Measurements from ENCODE around the gene CLK3.
"Not testable (repeated sequence)": the region's sequence is repeated elsewhere in the genome, so short reads cannot be mapped to it uniquely, and the experiment has no call there.

The CLK3 gene

GRCh38 chr15:74620636-74621545 is 5.3 kb downstream of the CLK3 start:
- DNase-seq (ENCODE audit: low read depth in 2 of 2) = no peak

GRCh38 chr15:74621546-74621920 is 5.9 kb downstream of the CLK3 start:
- DNase-seq (ENCODE audit: low read depth in 2 of 2) = no peak

DNA sequence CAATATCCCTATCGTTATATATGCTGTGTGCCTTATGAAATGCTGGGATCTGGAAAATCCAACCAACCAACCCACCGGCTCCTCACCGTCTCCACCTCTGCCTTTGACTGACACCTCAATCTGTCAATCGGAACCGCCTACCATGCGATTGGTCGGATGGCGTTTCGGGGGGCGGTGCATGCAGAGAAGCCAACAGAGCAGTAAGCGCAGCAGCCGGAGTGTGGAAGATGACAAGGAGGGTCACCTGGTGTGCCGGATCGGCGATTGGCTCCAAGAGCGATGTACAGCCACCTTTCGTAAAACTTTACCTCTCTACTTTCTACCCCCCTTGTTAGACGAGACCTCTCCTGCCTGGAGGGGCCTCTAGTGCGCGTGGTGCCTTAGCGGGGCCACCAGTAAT is 6.3 kb downstream of the CLK3 start:
- DNase-seq (ENCODE audit: low read depth in 2 of 2) = no peak

DNA sequence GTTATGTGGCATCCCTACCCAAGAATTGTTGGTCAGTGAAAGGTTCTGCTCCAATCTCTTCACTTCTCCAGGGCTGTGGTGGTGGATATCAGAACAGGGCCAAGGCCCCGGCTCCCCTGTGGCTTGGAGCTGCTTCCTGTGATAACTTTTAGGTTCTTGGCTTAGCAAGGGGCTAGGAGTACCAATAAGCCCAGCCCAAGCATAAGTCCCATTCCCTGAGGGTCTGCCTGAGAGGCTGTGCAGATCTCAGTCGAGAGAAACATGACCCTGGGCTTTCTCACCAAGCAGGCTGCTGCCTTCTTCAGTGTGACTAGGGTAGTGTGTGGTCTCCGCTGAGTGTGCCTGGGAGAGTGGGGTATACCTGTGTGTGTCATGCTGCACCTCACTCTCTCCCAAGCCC is 7.1 kb downstream of the CLK3 start:
- DNase-seq (ENCODE audit: low read depth in 2 of 2) = no peak

DNA sequence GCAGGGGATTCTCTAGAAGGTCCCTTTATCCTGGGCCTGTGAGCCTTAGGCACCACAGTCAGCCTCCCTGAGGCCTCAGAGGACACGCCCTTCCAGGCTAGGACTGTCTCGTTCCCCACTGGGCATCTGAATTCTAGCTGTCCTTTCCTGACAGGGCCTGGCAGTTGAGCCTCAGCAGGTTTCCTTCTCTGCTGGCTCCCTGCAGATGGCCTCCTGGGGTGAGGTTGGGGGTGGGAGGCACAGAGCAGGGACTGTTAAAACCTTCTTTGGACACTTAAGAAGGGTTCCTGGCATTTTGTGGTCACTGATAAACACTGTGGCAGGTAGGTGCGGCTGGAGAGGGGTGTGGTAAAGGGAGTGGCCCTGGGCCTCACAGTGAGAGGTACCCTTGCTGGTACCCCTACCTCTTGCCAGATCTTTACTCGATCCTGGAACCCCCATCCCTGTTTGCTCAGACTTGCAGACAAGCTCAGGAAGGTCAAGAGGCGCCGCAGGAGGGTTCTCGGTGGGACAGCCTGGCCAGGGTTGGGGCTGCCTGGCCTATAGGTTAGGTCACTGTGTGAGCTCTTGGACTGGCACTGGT is 8.5 kb downstream of the CLK3 start:
- DNase-seq (ENCODE audit: low read depth in 2 of 2) = no peak

DNA sequence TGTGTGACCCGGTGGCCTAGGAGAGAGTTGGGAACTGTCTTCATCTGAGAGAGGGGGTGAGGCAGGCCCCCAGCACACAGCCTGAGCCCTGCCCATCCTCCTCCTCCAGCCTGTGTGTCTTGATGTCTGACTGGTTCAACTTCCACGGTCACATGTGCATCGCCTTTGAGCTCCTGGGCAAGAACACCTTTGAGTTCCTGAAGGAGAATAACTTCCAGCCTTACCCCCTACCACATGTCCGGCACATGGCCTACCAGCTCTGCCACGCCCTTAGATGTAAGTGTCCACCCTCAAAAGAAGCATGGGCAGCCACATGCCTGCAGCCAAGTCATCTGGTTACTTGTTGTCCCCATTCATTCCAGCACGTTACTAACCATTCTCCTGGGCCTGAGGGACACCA is 10.1 kb downstream of the CLK3 start:
- DNase-seq (ENCODE audit: low read depth in 2 of 2) = no peak

DNA sequence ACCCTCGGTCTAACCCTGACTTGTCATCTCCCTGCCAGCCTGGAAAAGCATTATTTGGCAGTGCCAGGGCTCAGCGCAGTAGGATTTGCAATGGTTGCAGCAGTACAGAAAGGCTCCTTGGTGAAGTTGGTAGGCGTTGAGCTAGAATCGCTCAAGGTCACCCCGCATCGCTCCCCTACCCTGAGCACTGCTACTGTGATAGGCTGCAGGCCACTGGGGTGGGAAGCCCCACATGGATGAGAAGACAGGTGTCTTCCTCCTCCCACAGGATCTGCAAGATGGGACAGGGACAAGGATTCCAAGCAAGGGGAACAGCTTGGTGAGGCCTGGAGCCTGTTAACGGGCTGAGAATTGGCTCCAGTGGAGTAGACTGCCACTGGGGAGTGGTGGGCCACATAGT is 10.7 kb downstream of the CLK3 start:
- no peak for DNase-seq (ENCODE audit: low read depth in 2 of 2)

DNA sequence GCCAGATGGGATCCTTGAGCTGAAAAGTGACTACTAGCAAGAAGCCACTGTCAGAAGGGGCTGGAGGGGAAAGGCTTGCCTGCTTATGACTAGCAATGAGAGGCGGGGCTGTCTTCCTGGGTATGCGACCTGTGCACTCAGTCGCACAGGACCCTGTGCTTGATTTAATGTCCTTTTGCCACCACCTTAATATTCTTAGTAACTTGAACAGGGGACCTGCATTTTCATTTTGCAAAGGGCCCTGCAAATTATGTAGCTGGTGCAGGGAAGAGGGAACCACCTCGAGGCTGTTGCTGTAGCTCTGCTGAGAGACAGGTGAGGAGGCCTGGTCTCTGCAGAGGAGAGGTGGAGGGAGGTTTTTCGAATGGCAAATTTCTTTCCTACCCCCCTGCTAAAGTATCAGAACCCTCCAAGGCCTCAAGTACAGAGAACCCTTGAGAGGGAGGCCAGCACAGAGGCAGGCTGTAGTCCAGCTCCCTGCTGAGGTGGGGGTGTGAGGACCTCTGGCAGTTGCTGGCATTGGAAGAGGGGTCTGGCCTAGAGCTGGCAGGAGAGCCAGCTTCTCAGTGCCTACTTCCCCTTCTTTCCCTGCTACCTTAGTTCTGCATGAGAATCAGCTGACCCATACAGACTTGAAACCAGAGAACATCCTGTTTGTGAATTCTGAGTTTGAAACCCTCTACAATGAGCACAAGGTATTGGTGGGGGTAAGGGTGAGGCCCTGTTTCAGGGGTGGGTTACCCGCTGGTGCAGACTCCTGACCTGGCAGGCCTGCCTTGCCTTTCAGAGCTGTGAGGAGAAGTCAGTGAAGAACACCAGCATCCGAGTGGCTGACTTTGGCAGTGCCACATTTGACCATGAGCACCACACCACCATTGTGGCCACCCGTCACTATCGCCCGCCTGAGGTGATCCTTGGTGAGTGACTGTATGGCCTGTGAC is 11.4 kb downstream of the CLK3 start:
- no peak for DNase-seq (ENCODE audit: low read depth in 2 of 2)

- no peak for DNase-seq (ENCODE audit: low read depth in 2 of 2)
These were observed 12.1 kb downstream of the CLK3 start for GRCh38 chr15:74627766-74628165.

DNA sequence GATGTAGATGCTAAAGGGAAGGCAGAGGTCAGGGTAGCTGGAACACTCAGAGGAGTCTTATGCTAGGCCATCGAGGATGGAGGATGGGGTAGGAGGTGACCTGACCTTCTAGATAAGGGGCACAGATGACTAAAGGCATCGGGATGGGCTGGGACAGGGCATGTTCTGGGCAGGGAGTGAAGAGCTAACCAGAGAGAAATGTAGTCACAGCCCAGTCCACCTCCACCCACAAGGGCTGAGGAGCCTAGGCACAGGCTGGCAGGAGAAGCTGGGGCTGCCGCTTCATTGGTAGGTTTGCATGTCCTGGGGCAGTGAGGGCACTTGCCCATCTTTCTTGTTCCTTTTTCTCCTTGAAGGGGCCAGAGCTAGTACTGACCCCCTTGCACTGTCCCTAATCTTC is 12.6 kb downstream of the CLK3 start:
- no peak for DNase-seq (ENCODE audit: low read depth in 2 of 2)

DNA sequence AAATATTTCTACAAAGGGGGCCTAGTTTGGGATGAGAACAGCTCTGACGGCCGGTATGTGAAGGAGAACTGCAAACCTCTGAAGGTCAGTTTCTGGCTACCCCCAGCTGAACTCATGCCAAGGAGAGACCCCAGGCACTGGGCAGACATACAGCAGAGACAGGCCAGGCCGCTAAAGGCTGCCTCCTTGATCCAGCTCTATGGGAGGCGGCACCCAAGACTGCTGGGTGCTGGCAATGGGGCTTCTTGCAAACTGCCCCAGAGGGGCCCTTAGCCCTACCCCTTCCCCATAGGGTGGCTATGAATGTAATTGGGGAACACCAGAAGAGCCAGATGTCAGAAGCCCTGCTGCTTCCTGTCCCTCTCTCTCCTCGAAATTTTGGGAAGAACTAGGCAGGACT is 13.3 kb downstream of the CLK3 start:
- DNase-seq (ENCODE audit: low read depth in 2 of 2) = no peak

GRCh38 chr15:74629696-74630095 is 14.1 kb downstream of the CLK3 start:
- DNase-seq (ENCODE audit: low read depth in 2 of 2) = not testable (repeated sequence)

GRCh38 chr15:74630284-74631086 is 14.8 kb downstream of the CLK3 start:
- DNase-seq (ENCODE audit: low read depth in 2 of 2) = no peak

- no peak for DNase-seq (ENCODE audit: low read depth in 2 of 2)
These were observed 15.4 kb downstream of the CLK3 start for GRCh38 chr15:74631087-74631385.

DNA sequence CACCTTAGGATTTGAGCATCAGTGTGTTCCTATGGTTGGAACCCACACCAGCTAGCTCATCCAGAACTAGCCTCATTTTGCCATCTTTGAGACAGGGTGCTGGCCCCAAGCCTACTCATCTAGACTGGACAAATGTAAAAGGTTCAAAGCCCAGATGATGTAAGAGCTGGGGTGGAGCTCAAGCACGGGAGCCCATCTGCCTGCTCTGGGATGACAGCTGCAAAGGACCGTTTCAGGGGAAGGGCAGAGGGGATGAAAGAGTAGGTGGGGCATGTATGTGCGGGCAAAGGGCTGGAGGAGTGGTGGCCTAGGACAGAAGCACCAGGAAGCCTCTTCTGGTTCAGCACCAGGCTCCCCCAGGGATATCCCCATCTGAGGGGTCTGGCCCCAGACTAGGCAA is 15.8 kb downstream of the CLK3 start:
- DNase-seq (ENCODE audit: low read depth in 2 of 2) = no peak

DNA sequence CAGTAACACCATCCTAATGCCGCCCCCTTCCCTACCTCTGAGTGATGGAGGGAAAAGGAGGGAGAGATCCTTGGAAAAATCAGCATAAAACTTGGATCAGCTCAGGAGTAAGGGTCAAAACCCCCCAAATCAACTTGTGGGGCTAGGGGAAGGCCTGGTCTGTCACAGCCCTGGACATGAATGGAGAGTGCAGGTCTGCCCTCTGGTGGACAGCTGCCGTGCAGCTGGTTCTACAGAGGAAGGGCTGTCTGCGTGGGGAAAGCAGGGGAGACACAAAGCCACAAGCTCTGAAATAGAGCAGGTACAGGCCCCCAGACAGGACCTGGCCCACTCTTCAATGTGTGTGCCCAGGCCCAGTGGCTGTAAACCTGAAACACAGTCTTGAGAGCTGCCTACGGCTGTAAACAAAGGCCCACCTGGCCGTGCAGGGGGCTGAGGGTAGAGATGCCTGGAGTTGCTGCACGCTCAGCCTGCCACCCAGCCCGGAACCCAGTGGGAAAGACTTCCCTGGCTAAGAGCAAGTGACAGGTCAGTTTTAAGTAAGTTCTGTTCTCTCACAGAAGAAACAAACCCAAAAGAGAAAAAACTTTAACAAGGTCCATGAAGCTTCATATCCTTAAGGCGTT is 16.4 kb downstream of the CLK3 start:
- no peak for DNase-seq (ENCODE audit: low read depth in 2 of 2)

GRCh38 chr15:74632601-74633000 is 17.0 kb downstream of the CLK3 start:
- no peak for DNase-seq (ENCODE audit: low read depth in 2 of 2)

- DNase-seq (ENCODE audit: low read depth in 2 of 2) = no peak
These were observed 18.1 kb downstream of the CLK3 start for GRCh38 chr15:74633781-74634180.

DNA sequence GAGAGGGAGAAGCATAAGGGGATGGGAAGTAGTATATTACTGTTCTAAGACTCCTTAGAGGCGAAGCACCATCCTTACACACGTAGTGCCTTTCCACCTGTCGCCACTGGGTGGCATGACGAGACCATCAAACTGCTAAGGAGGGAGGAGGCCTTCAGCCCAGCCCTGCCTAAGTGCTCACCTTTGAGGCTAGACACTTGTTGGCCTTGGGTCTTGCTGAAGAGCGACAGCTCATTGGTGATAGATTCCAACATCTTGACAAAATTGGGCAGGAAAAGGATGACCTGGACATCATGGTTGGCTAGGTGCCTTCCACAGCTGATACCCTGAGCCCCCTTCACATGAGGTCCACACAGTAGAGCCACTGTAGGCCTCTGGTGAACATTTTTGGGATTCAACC is 19.6 kb downstream of the CLK3 start:
- no peak for DNase-seq (ENCODE audit: low read depth in 2 of 2)

- DNase-seq (ENCODE audit: low read depth in 2 of 2) = no peak
These were observed 21.3 kb downstream of the CLK3 start for GRCh38 chr15:74636984-74637383.

GRCh38 chr15:74641151-74641550 is 25.5 kb downstream of the CLK3 start:
- no peak for DNase-seq (ENCODE audit: low read depth in 2 of 2)
